Hepatocyte (in vitro differentiated cells): Measurements from ENCODE around the gene SYT10. TPM values are rescaled to one million over a fixed set of nuclear protein-coding genes. Genes with fewer than 3 reads are reported as not detected.
"Not testable (repeated sequence)": the region's sequence is repeated elsewhere in the genome, so short reads cannot be mapped to it uniquely, and the experiment has no call there.

Experiments used
- DNase-seq: peaks from one replicate; pipeline ENCODE4 v3.0.0-alpha.2; 2016; ENCODE audit warnings: low spot score
- H2AFZ ChIP-seq: fragments of 200-600 bp; sonication (generic); 2 replicates; pipeline ENCODE4 v1.6.0; 2016; ENCODE audit warnings: antibody characterized with exemption, mild to moderate bottlenecking
- H3K27ac ChIP-seq: fragments of 200-600 bp; sonication (generic); 2 replicates; pipeline ENCODE4 v1.5.1; 2016; ENCODE audit warnings: mild to moderate bottlenecking
- H3K27me3 ChIP-seq: fragments of 200-600 bp; sonication (generic); 2 replicates; pipeline ENCODE4 v1.6.1; 2016
- H3K36me3 ChIP-seq: fragments of 200-600 bp; sonication (generic); replicated peaks from 2 replicates; pipeline ENCODE4 v1.5.1; 2016; ENCODE audit warnings: low read depth; ENCODE audit not compliant: insufficient read depth
- H3K4me1 ChIP-seq: fragments of 200-600 bp; sonication (generic); 2 replicates; pipeline ENCODE4 v1.5.1; 2016; ENCODE audit warnings: mild to moderate bottlenecking, moderate library complexity; ENCODE audit not compliant: insufficient read depth
- H3K4me2 ChIP-seq: fragments of 200-600 bp; sonication (generic); 2 replicates; pipeline ENCODE4 v1.6.0; 2016
- H3K4me3 ChIP-seq: fragments of 200-600 bp; sonication (generic); 2 replicates; pipeline ENCODE4 v1.5.1; 2016; ENCODE audit warnings: mild to moderate bottlenecking
- H3K79me2 ChIP-seq: fragments of 200-600 bp; sonication (generic); 2 replicates; pipeline ENCODE4 v1.6.0; 2017; ENCODE audit warnings: mild to moderate bottlenecking
- H3K9me2 ChIP-seq: fragments of 200-600 bp; sonication (generic); replicated peaks from 2 replicates; pipeline ENCODE4 v1.6.0; 2017; ENCODE audit warnings: mild to moderate bottlenecking; ENCODE audit not compliant: insufficient read depth
- H3K9me3 ChIP-seq: fragments of 200-600 bp; sonication (generic); 2 replicates; pipeline ENCODE4 v1.5.1; 2016; ENCODE audit warnings: low read depth, mild to moderate bottlenecking
- H4K20me1 ChIP-seq: fragments of 200-600 bp; sonication (generic); 2 replicates; pipeline ENCODE4 v1.6.0; 2016; ENCODE audit warnings: mild to moderate bottlenecking; ENCODE audit not compliant: insufficient read depth, poor library complexity, severe bottlenecking
- CTCF ChIP-seq: fragments of 200-600 bp; sonication (generic); IDR thresholded peaks from 2 replicates; pipeline ENCODE4 v1.5.1; 2016; ENCODE audit warnings: antibody characterized with exemption, mild to moderate bottlenecking; ENCODE audit not compliant: poor library complexity
- EZH2 ChIP-seq: fragments of 200-600 bp; sonication (generic); IDR thresholded peaks from 2 replicates; pipeline ENCODE4 v1.6.1; 2016; ENCODE audit warnings: antibody characterized with exemption, mild to moderate bottlenecking, borderline replicate concordance
- EZH2phosphoT487 ChIP-seq: fragments of 200-600 bp; sonication (generic); IDR thresholded peaks from one replicate; pipeline ENCODE4 v1.6.1; 2018; ENCODE audit warnings: antibody characterized with exemption, mild to moderate bottlenecking, low read depth, moderate library complexity; ENCODE audit not compliant: unreplicated experiment, severe bottlenecking
- WGBS: methylation state at CpG from one replicate; pipeline ENCODE4 v1.1.6; 2016; ENCODE audit warnings: low lambda C conversion rate; ENCODE audit errors: missing lambda C conversion rate; 5-methylcytosine and 5-hydroxymethylcytosine counted together
- polyA plus RNA-seq: library from polyadenylated mRNA; unstranded; fragments of >200 nt; fragmentation: Nextera tagmentation; extraction: Ambion mirVana; gene quantifications from 2 replicates; pipeline ENCODE4 v1.2.1, GENCODE V29; 2016
- total RNA-seq: library from RNA; depleted of rRNA; stranded (reverse); fragments of >200 nt; gene quantifications from 2 replicates; pipeline ENCODE4 v1.2.3, GENCODE V29; 2014

SYT10 gene
- total and polyA plus RNA-seq, 2 experiments from 2014 or later = 1.7 to 2.5 TPM

DNA sequence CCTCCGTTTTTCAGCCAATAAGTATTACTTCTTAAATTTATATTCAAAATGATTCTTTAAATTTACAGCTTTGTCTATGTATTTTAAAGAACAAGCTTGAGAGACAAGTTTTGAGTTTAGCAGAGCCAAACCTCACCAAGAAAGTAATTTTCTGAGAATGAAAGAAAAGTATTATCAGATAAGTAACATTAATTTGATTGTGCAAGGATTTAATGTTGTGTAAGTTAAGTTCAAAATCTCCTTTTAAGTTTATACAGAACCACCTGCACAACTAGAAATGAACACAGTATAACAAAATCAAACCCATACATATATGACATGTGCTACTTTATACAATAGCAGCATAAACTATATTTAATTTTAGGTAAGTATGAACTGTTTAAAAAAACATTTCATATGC is 63.5 kb downstream of the SYT10 start:
- no peak for DNase-seq
- H3K9me3 ChIP-seq = no peaks in the 10 kb centered on the region
- H2AFZ ChIP-seq = no peak overlapping the region
- no peak overlapping the region for H3K4me3 ChIP-seq
- no peak overlapping the region for H3K4me2 ChIP-seq
- no peaks in the 10 kb centered on the region for H3K27me3 ChIP-seq
- H3K79me2 ChIP-seq = no peaks in the 10 kb centered on the region
- no peaks in the 10 kb centered on the region for H3K36me3 ChIP-seq
- H3K27ac ChIP-seq = no peak overlapping the region
- no peaks in the 10 kb centered on the region for H3K4me1 ChIP-seq
- no peak for TF ChIP-seq EZH2phosphoT487
- no peak for TF ChIP-seq EZH2
- no peak for TF ChIP-seq CTCF
- 86% methylated on average over 1 of the region's 1 CpG for WGBS
- no peaks in the 10 kb centered on the region for H4K20me1 ChIP-seq
- H3K9me2 ChIP-seq = no peaks in the 10 kb centered on the region

- Histone ChIP-seq H3K9me3 (no peaks in the 10 kb centered on the region), H3K4me2 (no peak overlapping the region), H3K36me3 (no peaks in the 10 kb centered on the region), H2AFZ (no peak overlapping the region), H3K27ac (no peak overlapping the region), H4K20me1 (no peaks in the 10 kb centered on the region), H3K4me3 (no peak overlapping the region), H3K27me3 (no peaks in the 10 kb centered on the region), H3K79me2 (no peaks in the 10 kb centered on the region), H3K4me1 (no peaks in the 10 kb centered on the region), H3K9me2 (no peaks in the 10 kb centered on the region)
- no peak for DNase-seq
- TF ChIP-seq CTCF (no peak), EZH2phosphoT487 (no peak), EZH2 (no peak)
- WGBS = 80% methylated on average over 2 of the region's 2 CpGs
Measured at GRCh38 chr12:33370318-33370717, 69.3 kb downstream of the SYT10 start.

DNA sequence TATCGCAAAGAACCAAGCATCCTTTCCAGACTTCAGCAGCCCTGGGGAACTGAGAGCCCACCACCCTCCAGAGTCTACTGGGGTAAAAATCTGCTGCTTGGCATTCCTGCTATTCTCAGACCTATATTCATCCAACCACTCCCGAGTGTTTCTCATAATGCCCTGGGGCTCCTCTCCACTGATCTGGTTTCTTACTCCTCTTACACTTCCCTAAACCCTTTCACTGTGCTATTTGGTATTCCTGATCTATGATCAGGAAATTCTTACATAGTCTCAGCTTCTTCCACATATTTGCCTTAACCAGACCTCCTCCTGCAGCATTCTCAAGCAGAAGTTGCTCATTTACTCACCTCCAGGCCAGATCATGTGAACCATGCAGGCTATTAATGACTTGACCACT is 82.4 kb downstream of the SYT10 start:
- no peaks in the 10 kb centered on the region for H3K36me3 ChIP-seq
- H3K4me1 ChIP-seq = no peaks in the 10 kb centered on the region
- no peak overlapping the region for H3K4me2 ChIP-seq
- no peaks in the 10 kb centered on the region for H3K9me2 ChIP-seq
- no peaks in the 10 kb centered on the region for H4K20me1 ChIP-seq
- no peak overlapping the region for H3K27ac ChIP-seq
- TF ChIP-seq CTCF (no peak), EZH2phosphoT487 (no peak)
- no peaks in the 10 kb centered on the region for H3K27me3 ChIP-seq
- no peak overlapping the region for H2AFZ ChIP-seq
- H3K79me2 ChIP-seq = no peaks in the 10 kb centered on the region
- H3K4me3 ChIP-seq = no peak overlapping the region
- no peak for DNase-seq
- WGBS = 66% methylated on average over 2 of the region's 2 CpGs
- no peaks in the 10 kb centered on the region for H3K9me3 ChIP-seq

DNA sequence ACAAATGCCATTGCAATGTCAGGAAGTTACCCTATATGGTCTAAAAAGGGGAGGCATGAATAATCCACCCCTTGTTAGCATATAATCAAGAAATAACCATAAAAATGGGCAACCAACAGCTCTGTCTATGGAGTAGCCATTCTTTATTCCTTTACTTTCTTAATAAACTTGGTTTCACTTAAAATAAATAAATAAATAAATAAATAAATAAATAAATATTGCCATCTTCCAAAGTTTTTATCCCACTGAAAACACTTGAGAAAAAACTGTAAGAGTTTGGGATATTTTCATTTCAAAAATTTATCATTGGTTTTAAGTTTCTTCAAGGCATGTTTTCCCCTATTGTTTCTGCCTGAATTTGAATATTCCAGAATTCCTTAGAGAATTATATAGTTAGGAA is 89.8 kb downstream of the SYT10 start:
- H3K36me3 ChIP-seq = no peaks in the 10 kb centered on the region
- no peaks in the 10 kb centered on the region for H3K79me2 ChIP-seq
- H3K9me2 ChIP-seq = no peaks in the 10 kb centered on the region
- H3K4me1 ChIP-seq = no peaks in the 10 kb centered on the region
- no peak overlapping the region for H3K27ac ChIP-seq
- TF ChIP-seq CTCF = no peak
- no peak for TF ChIP-seq EZH2phosphoT487
- TF ChIP-seq EZH2 = no peak
- no peak overlapping the region for H2AFZ ChIP-seq
- no peaks in the 10 kb centered on the region for H3K27me3 ChIP-seq
- DNase-seq = no peak
- H3K4me3 ChIP-seq = no peak overlapping the region
- no peaks in the 10 kb centered on the region for H4K20me1 ChIP-seq
- no peaks in the 10 kb centered on the region for H3K9me3 ChIP-seq
- H3K4me2 ChIP-seq = no peak overlapping the region

DNA sequence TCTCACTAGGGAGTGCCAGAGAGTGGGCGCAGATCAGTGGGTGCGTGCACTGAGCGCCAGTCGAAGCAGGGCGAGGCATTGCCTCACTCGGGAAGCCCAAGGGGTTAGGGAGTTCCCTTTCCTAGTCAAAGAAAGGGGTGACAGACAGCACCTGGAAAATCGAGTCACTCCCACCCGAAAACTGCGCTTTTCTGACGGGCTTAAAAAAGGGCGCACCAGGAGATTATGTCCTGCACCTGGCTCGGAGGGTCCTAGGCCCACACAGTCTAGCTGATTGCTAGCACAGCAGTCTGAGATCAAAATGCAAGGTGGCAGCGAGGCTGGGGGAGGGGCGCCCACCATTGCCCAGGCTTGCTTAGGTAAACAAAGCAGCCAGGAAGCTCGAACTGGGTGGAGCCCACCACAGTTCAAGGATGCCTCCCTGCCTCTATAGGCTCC is 107.6 kb downstream of the SYT10 start:
- H3K79me2 ChIP-seq = not testable (repeated sequence)

More for the DNA sequence above, 107.6 kb downstream of the SYT10 start:
- H3K4me1 ChIP-seq, H3K36me3 ChIP-seq, H3K9me2 ChIP-seq, H3K4me2 ChIP-seq, H4K20me1 ChIP-seq, H3K9me3 ChIP-seq, DNase-seq, H2AFZ ChIP-seq, H3K27me3 ChIP-seq, H3K4me3 ChIP-seq, H3K27ac ChIP-seq: not testable (repeated sequence)
- WGBS = 85% methylated on average over 15 of the region's 15 CpGs
